ENCODE data around the gene OR13A1. TPM values are rescaled to one million over a fixed set of nuclear protein-coding genes. Genes with fewer than 3 reads are reported as not detected.
"Not testable (repeated sequence)": the region's sequence is repeated elsewhere in the genome, so short reads cannot be mapped to it uniquely, and the experiment has no call there.

The OR13A1 gene
- not detected in 2 replicates for total RNA-seq (2014; rRNA removed; shearing (Covaris generic))
- polyA plus RNA-seq (2015; cell fraction: cytosol; rRNA removed) = not detected in 2 replicates
- not detected in 2 replicates for polyA plus RNA-seq (2015; cell fraction: nucleus; rRNA removed)

- no peak for DNase-seq (ENCODE audit: low read depth, low spot score)
- in situ Hi-C loops (cut with HindIII; ENCODE audit: low pct_unique_long_range_greater_than_20kb, low sequenced_read_pairs) = no loop called here
These were observed at the start of gene OR13A1 for GRCh38 chr10:45315508-45315907. TSS of gene OR13A1 (minus strand) at chr10:45315608. CDS start at chr10:45304422, 11,186 bp downstream.

GRCh38 chr10:45361983-45362799 is 46.8 kb upstream of the OR13A1 start:
- in situ Hi-C loops (cut with HindIII; ENCODE audit: low pct_unique_long_range_greater_than_20kb, low sequenced_read_pairs); DNase-seq (ENCODE audit: low read depth, low spot score): not testable (repeated sequence)

GRCh38 chr10:45358961-45359360 is 43.6 kb upstream of the OR13A1 start:
- in situ Hi-C loops (cut with HindIII; ENCODE audit: low pct_unique_long_range_greater_than_20kb, low sequenced_read_pairs) = not testable (repeated sequence)

GRCh38 chr10:45355494-45355893 is 40.1 kb upstream of the OR13A1 start:
- no peak for DNase-seq (ENCODE audit: low read depth, low spot score)
- in situ Hi-C loops (cut with HindIII; ENCODE audit: low pct_unique_long_range_greater_than_20kb, low sequenced_read_pairs) = no loop called here

More at GRCh38 chr10:45358961-45359360, 43.6 kb upstream of the OR13A1 start:
- not testable (repeated sequence) for DNase-seq (ENCODE audit: low read depth, low spot score)

GRCh38 chr10:45354261-45354660 is 38.9 kb upstream of the OR13A1 start:
- DNase-seq (ENCODE audit: low read depth, low spot score) = no peak
- in situ Hi-C loops (cut with HindIII; ENCODE audit: low pct_unique_long_range_greater_than_20kb, low sequenced_read_pairs) = no loop called here

- DNase-seq (ENCODE audit: low read depth, low spot score) = no peak
- in situ Hi-C loops (cut with HindIII; ENCODE audit: low pct_unique_long_range_greater_than_20kb, low sequenced_read_pairs) = no loop called here
These were observed 37.8 kb upstream of the OR13A1 start for GRCh38 chr10:45353186-45353585.

GRCh38 chr10:45348196-45348765 is 32.9 kb upstream of the OR13A1 start:
- not testable (repeated sequence) for DNase-seq (ENCODE audit: low read depth, low spot score)

GRCh38 chr10:45347464-45347863 is 32.1 kb upstream of the OR13A1 start:
- DNase-seq (ENCODE audit: low read depth, low spot score); in situ Hi-C loops (cut with HindIII; ENCODE audit: low pct_unique_long_range_greater_than_20kb, low sequenced_read_pairs): not testable (repeated sequence)

More at GRCh38 chr10:45348196-45348765, 32.9 kb upstream of the OR13A1 start:
- in situ Hi-C loops (cut with HindIII; ENCODE audit: low pct_unique_long_range_greater_than_20kb, low sequenced_read_pairs) = not testable (repeated sequence)

GRCh38 chr10:45346652-45347335 is 31.4 kb upstream of the OR13A1 start:
- in situ Hi-C loops (cut with HindIII; ENCODE audit: low pct_unique_long_range_greater_than_20kb, low sequenced_read_pairs); DNase-seq (ENCODE audit: low read depth, low spot score): not testable (repeated sequence)

GRCh38 chr10:45340420-45340819 is 25.0 kb upstream of the OR13A1 start:
- in situ Hi-C loops (cut with HindIII; ENCODE audit: low pct_unique_long_range_greater_than_20kb, low sequenced_read_pairs); DNase-seq (ENCODE audit: low read depth, low spot score): not testable (repeated sequence)

- in situ Hi-C loops (cut with HindIII; ENCODE audit: low pct_unique_long_range_greater_than_20kb, low sequenced_read_pairs) = no loop called here
- DNase-seq (ENCODE audit: low read depth, low spot score) = no peak
These were observed 24.5 kb upstream of the OR13A1 start for GRCh38 chr10:45339894-45340293.

GRCh38 chr10:45331824-45332223 is 16.4 kb upstream of the OR13A1 start:
- DNase-seq (ENCODE audit: low read depth, low spot score); in situ Hi-C loops (cut with HindIII; ENCODE audit: low pct_unique_long_range_greater_than_20kb, low sequenced_read_pairs): not testable (repeated sequence)

- in situ Hi-C loops (cut with HindIII; ENCODE audit: low pct_unique_long_range_greater_than_20kb, low sequenced_read_pairs); DNase-seq (ENCODE audit: low read depth, low spot score): not testable (repeated sequence)
These were observed 11.5 kb upstream of the OR13A1 start for GRCh38 chr10:45326864-45327263.

GRCh38 chr10:45325116-45325515 is 9.7 kb upstream of the OR13A1 start:
- in situ Hi-C loops (cut with HindIII; ENCODE audit: low pct_unique_long_range_greater_than_20kb, low sequenced_read_pairs) = no loop called here
- DNase-seq (ENCODE audit: low read depth, low spot score) = no peak

GRCh38 chr10:45319702-45320101 is 4.3 kb upstream of the OR13A1 start:
- no peak for DNase-seq (ENCODE audit: low read depth, low spot score)
- in situ Hi-C loops (cut with HindIII; ENCODE audit: low pct_unique_long_range_greater_than_20kb, low sequenced_read_pairs) = no loop called here

- in situ Hi-C loops (cut with HindIII; ENCODE audit: low pct_unique_long_range_greater_than_20kb, low sequenced_read_pairs) = no loop called here
- no peak for DNase-seq (ENCODE audit: low read depth, low spot score)
These were observed 2.0 kb downstream of the OR13A1 start for GRCh38 chr10:45313264-45313873.

- in situ Hi-C loops (cut with HindIII; ENCODE audit: low pct_unique_long_range_greater_than_20kb, low sequenced_read_pairs) = no loop called here
- DNase-seq (ENCODE audit: low read depth, low spot score) = no peak
These were observed 6.7 kb downstream of the OR13A1 start for GRCh38 chr10:45308707-45309106.

- in situ Hi-C loops (cut with HindIII; ENCODE audit: low pct_unique_long_range_greater_than_20kb, low sequenced_read_pairs) = no loop called here
- no peak for DNase-seq (ENCODE audit: low read depth, low spot score)
These were observed 12.8 kb downstream of the OR13A1 start for GRCh38 chr10:45302573-45302972.

All from SK-MEL-5 (cell line).